Midbrain (tissue), 1 donor: Measurements from ENCODE around the gene SOX15.

Source experiments
- DNase-seq: peaks from one replicate; lab custom pipeline; 2025; lab: John Stamatoyannopoulos, UW

The SOX15 gene

DNA sequence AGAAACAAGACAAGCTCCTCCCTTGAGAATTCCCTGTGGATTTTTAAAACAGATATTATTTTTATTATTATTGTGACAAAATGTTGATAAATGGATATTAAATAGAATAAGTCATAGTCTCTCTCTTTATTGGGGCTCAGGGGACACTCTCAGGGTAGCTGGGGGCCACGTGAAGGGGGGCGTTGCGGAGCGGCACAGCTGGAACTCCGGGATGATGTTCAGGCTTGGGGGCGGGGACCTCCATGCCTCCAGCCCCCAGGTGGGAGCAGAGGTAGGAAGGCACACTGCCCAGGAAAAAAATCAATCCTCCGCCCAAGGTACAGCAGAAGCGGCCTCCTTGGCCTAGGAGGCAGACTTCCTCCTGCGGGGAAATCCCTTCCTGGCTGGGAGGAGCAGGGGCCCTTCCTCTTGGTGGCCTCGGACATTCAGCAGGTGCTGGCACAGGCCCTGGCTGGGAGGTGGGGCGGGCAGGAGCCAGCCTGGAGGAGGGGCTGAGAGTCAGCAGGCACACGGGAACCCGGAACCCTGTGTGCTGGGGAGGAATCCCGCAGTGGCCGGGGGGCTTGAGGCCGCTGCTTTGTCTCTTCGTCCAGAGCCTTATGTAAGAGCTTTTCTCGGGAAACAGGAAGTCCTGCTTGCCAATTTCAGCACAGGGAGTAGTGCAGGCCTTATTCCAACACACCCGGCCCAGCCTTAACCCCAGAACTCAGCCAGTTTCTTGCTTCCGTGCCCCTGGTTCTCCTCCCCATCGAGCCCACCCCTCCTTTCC lies 31.9 kb downstream of the SOX15 start:
- DNase-seq, result peak; percentile 89

DNA sequence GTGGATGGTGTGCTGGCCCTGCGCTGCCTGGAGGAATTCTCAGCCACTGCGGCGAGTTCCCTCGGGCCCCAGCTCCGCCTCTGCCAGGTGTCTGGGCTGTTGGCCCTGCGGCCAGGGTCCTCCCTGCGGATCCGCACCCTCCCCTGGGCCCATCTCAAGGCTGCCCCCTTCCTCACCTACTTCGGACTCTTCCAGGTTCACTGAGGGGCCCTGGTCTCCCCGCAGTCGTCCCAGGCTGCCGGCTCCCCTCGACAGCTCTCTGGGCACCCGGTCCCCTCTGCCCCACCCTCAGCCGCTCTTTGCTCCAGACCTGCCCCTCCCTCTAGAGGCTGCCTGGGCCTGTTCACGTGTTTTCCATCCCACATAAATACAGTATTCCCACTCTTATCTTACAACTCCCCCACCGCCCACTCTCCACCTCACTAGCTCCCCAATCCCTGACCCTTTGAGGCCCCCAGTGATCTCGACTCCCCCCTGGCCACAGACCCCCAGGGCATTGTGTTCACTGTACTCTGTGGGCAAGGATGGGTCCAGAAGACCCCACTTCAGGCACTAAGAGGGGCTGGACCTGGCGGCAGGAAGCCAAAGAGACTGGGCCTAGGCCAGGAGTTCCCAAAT lies 32.6 kb downstream of the SOX15 start:
- no peak for DNase-seq

GRCh38 chr17:7556627-7557026 lies 33.3 kb downstream of the SOX15 start:
- DNase-seq, result no peak

DNA sequence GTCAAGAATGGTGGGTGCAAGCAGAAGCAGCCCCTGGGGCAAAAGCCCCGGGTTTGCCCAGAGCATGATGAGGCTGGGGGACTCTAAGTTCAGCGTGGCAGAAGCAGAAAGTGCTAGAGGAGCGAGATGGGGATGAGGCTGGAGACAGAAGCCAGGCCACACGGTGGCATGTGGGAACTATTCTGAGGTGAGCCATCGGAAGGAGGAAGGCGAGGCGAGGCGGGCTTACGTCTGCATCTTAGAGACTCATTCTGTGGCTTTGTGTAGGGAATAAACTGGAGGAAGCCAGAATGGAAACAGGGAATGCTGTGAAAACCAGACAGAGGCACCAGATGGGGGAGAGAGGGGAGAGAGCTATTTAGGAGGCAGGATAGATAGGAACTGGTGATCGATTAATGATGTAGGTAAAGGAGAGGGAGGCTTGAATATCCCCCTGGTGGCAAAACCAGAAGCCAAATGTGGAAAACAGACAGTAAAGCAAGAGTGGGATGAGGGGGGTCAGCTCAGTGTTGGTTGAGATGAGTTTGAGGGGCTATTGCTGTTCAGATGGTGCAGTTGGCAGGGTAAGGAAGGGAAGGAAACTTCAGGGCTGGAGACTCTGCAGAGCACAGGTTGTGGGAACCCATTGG lies 34.5 kb downstream of the SOX15 start:
- no peak for DNase-seq

GRCh38 chr17:7553356-7553755 lies 36.5 kb downstream of the SOX15 start:
- no peak for DNase-seq

DNA sequence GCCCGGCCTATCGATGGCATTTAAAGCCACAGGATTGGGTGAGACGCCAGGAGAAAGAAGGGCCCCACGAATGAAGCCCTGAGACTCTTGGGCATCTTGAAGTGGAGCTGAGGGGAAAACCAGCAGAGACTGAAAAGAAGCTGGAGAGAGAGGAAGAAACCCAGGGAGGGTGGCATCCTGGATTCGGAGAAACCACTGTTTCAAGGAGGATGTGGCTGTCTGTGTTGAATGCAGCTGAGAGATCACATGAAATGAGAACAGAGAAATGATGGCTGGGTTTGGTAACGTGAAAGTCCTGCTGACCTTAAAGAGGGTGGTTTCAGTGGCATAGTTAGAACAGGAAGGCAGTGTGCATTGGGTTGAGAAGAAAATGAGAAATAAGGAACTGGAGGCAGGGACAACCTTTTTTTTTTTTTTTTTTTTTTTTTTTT lies 37.3 kb downstream of the SOX15 start:
- DNase-seq, result no peak

- DNase-seq, result no peak
These were observed 38.5 kb downstream of the SOX15 start for GRCh38 chr17:7551396-7551795.

GRCh38 chr17:7550344-7550743 lies 39.5 kb downstream of the SOX15 start:
- DNase-seq, result no peak

- DNase-seq, result no peak
These were observed 40.4 kb downstream of the SOX15 start for GRCh38 chr17:7549401-7550055.

- peak; percentile 50 for DNase-seq
These were observed 41.1 kb downstream of the SOX15 start, which contains the start of gene TNFSF12 for GRCh38 chr17:7548585-7549400. TNFSF12 (plus strand) TSS chr17:7549058; CDS start chr17:7549154, 96 bp downstream.

GRCh38 chr17:7544911-7545310 lies 45.0 kb downstream of the SOX15 start:
- no peak for DNase-seq

- no peak for DNase-seq
These were observed 48.7 kb downstream of the SOX15 start for GRCh38 chr17:7541074-7541621.

GRCh38 chr17:7538891-7539545 lies 50.9 kb downstream of the SOX15 start:
- no peak for DNase-seq
